GM23338 (cell line): ENCODE results near the gene RXFP3. TPM values are rescaled to one million over a fixed set of nuclear protein-coding genes. Genes with fewer than 3 reads are reported as not detected.

ENCODE experiments used
- ATAC-seq: fragments of 200-7000 bp; cut with Tn5 transposase; 3 replicates; pipeline ENCODE4 v1.9.1; 2020
- DNase-seq: peaks from one replicate; pipeline ENCODE4 v3.0.0-alpha.2; 2015; ENCODE audit warnings: low spot score
- H2AFZ ChIP-seq: fragments of 200-600 bp; sonication (generic); 2 replicates; pipeline ENCODE4 v1.8.0; 2016; ENCODE audit warnings: antibody characterized with exemption, mild to moderate bottlenecking, moderate library complexity
- H3F3A ChIP-seq: fragments of 200-600 bp; sonication (generic); replicated peaks from 2 replicates; pipeline ENCODE4 v1.8.0; 2017; ENCODE audit warnings: antibody characterized with exemption, mixed run types, low read depth
- H3K27ac ChIP-seq: fragments of 200-600 bp; sonication (generic); 2 replicates; pipeline ENCODE4 v1.6.1; 2016; ENCODE audit warnings: low read depth
- H3K27me3 ChIP-seq: fragments of 200-600 bp; sonication (generic); 2 replicates; pipeline ENCODE4 v1.8.0; 2016; ENCODE audit warnings: mild to moderate bottlenecking, mixed run types, moderate library complexity; ENCODE audit not compliant: insufficient read depth
- H3K36me3 ChIP-seq: fragments of 200-600 bp; sonication (generic); 2 replicates; pipeline ENCODE4 v1.8.0; 2016; ENCODE audit warnings: mild to moderate bottlenecking; ENCODE audit not compliant: insufficient read depth
- H3K4me1 ChIP-seq: fragments of 200-600 bp; sonication (generic); 2 replicates; pipeline ENCODE4 v1.8.0; 2016; ENCODE audit warnings: mild to moderate bottlenecking, moderate library complexity; ENCODE audit not compliant: insufficient read depth
- H3K4me2 ChIP-seq: fragments of 200-600 bp; sonication (generic); 2 replicates; pipeline ENCODE4 v1.7.1; 2017; ENCODE audit warnings: mixed run types
- H3K4me3 ChIP-seq: fragments of 200-600 bp; sonication (generic); 2 replicates; pipeline ENCODE4 v1.6.1; 2016; ENCODE audit warnings: mixed run types
- H3K79me2 ChIP-seq: fragments of 200-600 bp; sonication (generic); replicated peaks from 2 replicates; pipeline ENCODE4 v1.8.0; 2017; ENCODE audit warnings: mild to moderate bottlenecking; ENCODE audit not compliant: insufficient read depth
- H3K9me2 ChIP-seq: fragments of 200-600 bp; sonication (generic); 2 replicates; pipeline ENCODE4 v1.8.0; 2017; ENCODE audit not compliant: insufficient read depth
- H4K20me1 ChIP-seq: fragments of 200-600 bp; sonication (generic); replicated peaks from 2 replicates; pipeline ENCODE4 v1.8.0; 2017; ENCODE audit warnings: mild to moderate bottlenecking; ENCODE audit not compliant: insufficient read depth
- H3K27ac Mint-ChIP-seq: 2 replicates; pipeline ENCODE4 v1.8.0; 2020; ENCODE audit warnings: inconsistent platforms, mild to moderate bottlenecking, moderate library complexity, mixed read lengths
- H3K27me3 Mint-ChIP-seq: 3 replicates; pipeline ENCODE4 v1.8.0; 2022; ENCODE audit warnings: low read depth, mild to moderate bottlenecking, moderate library complexity, mixed read lengths, inconsistent platforms; ENCODE audit not compliant: insufficient read depth, poor library complexity
- H3K36me3 Mint-ChIP-seq: 3 replicates; pipeline ENCODE4 v1.8.0; 2021; ENCODE audit warnings: low read depth, mild to moderate bottlenecking, inconsistent platforms, moderate library complexity, mixed read lengths
- H3K4me1 Mint-ChIP-seq: 3 replicates; pipeline ENCODE4 v1.8.0; 2020; ENCODE audit warnings: mild to moderate bottlenecking, inconsistent platforms, mixed read lengths
- H3K4me3 Mint-ChIP-seq: 3 replicates; pipeline ENCODE4 v1.8.0; 2021; ENCODE audit warnings: moderate library complexity, mild to moderate bottlenecking, inconsistent platforms, mixed read lengths
- H3K9me3 Mint-ChIP-seq: 3 replicates; pipeline ENCODE4 v1.8.0; 2020; ENCODE audit warnings: moderate library complexity, mild to moderate bottlenecking, inconsistent platforms, mixed read lengths
- CREB1 ChIP-seq: fragments of 250-450 bp; sonication (Bioruptor Pico); IDR thresholded peaks from 2 replicates; pipeline ENCODE4 v1.5.0; 2020; ENCODE audit warnings: low read depth, mild to moderate bottlenecking, moderate library complexity
- EZH2 ChIP-seq: fragments of 200-600 bp; sonication (generic); IDR thresholded peaks from one replicate; pipeline ENCODE4 v1.8.0; 2017; ENCODE audit warnings: antibody characterized with exemption, mild to moderate bottlenecking, low read depth; ENCODE audit not compliant: unreplicated experiment
- EZH2phosphoT487 ChIP-seq: fragments of 200-600 bp; sonication (generic); IDR thresholded peaks from one replicate; pipeline ENCODE4 v1.8.1; 2018; ENCODE audit warnings: antibody characterized with exemption; ENCODE audit not compliant: unreplicated experiment
- JUNB ChIP-seq: IDR thresholded peaks from one replicate; pipeline ENCODE4 v1.6.1; 2016; ENCODE audit warnings: antibody characterized with exemption; ENCODE audit not compliant: unreplicated experiment
- NANOG ChIP-seq: IDR thresholded peaks from 2 replicates; pipeline ENCODE4 v1.6.1; 2016; ENCODE audit warnings: antibody characterized with exemption, borderline replicate concordance
- POLR2AphosphoS5 ChIP-seq: IDR thresholded peaks from 2 replicates; pipeline ENCODE4 v1.6.1; 2016; ENCODE audit warnings: antibody characterized with exemption, low read depth
- STAT1 ChIP-seq: IDR thresholded peaks from one replicate; pipeline ENCODE4 v1.6.1; 2016; ENCODE audit warnings: antibody characterized with exemption; ENCODE audit not compliant: unreplicated experiment
- ZNF114 ChIP-seq: fragments of 250-450 bp; sonication (Bioruptor Pico); IDR thresholded peaks from 2 replicates; pipeline ENCODE4 v1.5.0; 2020; ENCODE audit warnings: mild to moderate bottlenecking, moderate library complexity
- ZNF331 ChIP-seq: fragments of 250-450 bp; sonication (Bioruptor Pico); IDR thresholded peaks from 2 replicates; pipeline ENCODE4 v1.5.0; 2020; ENCODE audit warnings: low read depth, mild to moderate bottlenecking, moderate library complexity
- polyA plus RNA-seq: library from polyadenylated mRNA; unstranded; fragments of >200 nt; fragmentation: Nextera tagmentation; extraction: Ambion mirVana; gene quantifications from 2 replicates; pipeline ENCODE4 v1.2.1, GENCODE V29; 2016
- total RNA-seq: library from RNA; depleted of rRNA; stranded (reverse); fragments of >200 nt; shearing (Covaris generic); gene quantifications from 2 replicates; pipeline ENCODE4 v1.2.3, GENCODE V29; 2014
- TF ChIP-seq, protein P1 (sequence below): fragments of 250-450 bp; sonication (Bioruptor Pico); IDR thresholded peaks from 2 replicates; pipeline ENCODE4 v1.5.0; 2020; ENCODE audit warnings: mild to moderate bottlenecking, moderate library complexity
- TF ChIP-seq, protein P2 (sequence below), 2 experiments: fragments of 200-600 bp in 1 of 2; sonication (generic) in 1 of 2; conservative IDR thresholded peaks; 2 replicates each; pipeline versions ENCODE4 v1.5.1 to v1.6.1; 2016 to 2017; ENCODE audit warnings: antibody characterized with exemption in 2 of 2, low read depth in 2 of 2, mild to moderate bottlenecking in 2 of 2, moderate library complexity in 1 of 2
- TF ChIP-seq, protein P3 (sequence below): IDR thresholded peaks from 2 replicates; pipeline ENCODE4 v1.6.1; 2016; ENCODE audit warnings: antibody characterized with exemption
- TF ChIP-seq, protein P4 (sequence below): IDR thresholded peaks from one replicate; pipeline ENCODE4 v1.6.1; 2018; ENCODE audit warnings: antibody characterized with exemption; ENCODE audit not compliant: unreplicated experiment

The RXFP3 gene
- total and polyA plus RNA-seq, 2 experiments from 2014 or later: not detected

DNA sequence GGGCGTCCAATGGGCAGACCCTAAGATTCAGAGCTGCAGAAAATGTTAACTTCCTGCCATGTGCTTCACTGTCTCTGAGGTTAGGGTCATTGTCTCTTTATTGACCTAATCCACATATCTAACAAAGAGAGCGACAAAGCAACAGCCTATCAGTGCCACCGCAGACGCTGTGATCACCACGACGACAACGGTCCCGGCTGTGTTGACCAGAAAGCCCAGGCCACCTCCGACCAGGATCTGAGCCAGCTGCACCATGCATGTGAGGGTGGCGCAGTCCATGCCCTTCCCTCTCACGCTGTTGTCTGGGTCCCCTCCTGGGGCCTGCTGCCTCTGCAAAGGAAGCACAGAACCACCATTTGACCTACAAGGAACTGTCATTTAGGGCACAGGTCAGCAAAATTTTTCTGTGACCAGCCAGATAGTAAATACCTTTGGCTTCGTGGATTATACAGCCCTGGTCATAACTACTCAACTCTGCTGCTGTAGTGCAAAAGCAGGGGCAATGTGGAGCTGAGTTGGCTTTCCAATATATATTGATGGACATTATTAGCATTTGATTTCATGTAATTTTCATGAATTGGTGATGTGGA is 8.5 kb downstream of the RXFP3 start:
- H3K36me3 Mint-ChIP-seq: no peaks in the 10 kb centered on the region
- no peak overlapping the region for H3K4me3 Mint-ChIP-seq
- no peaks in the 10 kb centered on the region for H3K9me2 ChIP-seq
- no peaks in the 10 kb centered on the region for H3K36me3 ChIP-seq
- no peak overlapping the region for H3K27ac Mint-ChIP-seq
- no peaks in the 10 kb centered on the region for H3K27me3 ChIP-seq
- H3F3A ChIP-seq: no peaks in the 10 kb centered on the region
- H3K79me2 ChIP-seq: no peaks in the 10 kb centered on the region
- H3K4me1 ChIP-seq: 0 out of 2 replicates have a peak, but pooled peaks cover 5% of the 10 kb centered on the region
- peaks cover 5% of the 10 kb centered on the region for H3K27me3 Mint-ChIP-seq
- TF ChIP-seq POLR2AphosphoS5: no peak
- no peak for TF ChIP-seq NANOG
- no peak for TF ChIP-seq STAT1
- no peak for TF ChIP-seq EZH2phosphoT487
- TF ChIP-seq, protein P1, sequence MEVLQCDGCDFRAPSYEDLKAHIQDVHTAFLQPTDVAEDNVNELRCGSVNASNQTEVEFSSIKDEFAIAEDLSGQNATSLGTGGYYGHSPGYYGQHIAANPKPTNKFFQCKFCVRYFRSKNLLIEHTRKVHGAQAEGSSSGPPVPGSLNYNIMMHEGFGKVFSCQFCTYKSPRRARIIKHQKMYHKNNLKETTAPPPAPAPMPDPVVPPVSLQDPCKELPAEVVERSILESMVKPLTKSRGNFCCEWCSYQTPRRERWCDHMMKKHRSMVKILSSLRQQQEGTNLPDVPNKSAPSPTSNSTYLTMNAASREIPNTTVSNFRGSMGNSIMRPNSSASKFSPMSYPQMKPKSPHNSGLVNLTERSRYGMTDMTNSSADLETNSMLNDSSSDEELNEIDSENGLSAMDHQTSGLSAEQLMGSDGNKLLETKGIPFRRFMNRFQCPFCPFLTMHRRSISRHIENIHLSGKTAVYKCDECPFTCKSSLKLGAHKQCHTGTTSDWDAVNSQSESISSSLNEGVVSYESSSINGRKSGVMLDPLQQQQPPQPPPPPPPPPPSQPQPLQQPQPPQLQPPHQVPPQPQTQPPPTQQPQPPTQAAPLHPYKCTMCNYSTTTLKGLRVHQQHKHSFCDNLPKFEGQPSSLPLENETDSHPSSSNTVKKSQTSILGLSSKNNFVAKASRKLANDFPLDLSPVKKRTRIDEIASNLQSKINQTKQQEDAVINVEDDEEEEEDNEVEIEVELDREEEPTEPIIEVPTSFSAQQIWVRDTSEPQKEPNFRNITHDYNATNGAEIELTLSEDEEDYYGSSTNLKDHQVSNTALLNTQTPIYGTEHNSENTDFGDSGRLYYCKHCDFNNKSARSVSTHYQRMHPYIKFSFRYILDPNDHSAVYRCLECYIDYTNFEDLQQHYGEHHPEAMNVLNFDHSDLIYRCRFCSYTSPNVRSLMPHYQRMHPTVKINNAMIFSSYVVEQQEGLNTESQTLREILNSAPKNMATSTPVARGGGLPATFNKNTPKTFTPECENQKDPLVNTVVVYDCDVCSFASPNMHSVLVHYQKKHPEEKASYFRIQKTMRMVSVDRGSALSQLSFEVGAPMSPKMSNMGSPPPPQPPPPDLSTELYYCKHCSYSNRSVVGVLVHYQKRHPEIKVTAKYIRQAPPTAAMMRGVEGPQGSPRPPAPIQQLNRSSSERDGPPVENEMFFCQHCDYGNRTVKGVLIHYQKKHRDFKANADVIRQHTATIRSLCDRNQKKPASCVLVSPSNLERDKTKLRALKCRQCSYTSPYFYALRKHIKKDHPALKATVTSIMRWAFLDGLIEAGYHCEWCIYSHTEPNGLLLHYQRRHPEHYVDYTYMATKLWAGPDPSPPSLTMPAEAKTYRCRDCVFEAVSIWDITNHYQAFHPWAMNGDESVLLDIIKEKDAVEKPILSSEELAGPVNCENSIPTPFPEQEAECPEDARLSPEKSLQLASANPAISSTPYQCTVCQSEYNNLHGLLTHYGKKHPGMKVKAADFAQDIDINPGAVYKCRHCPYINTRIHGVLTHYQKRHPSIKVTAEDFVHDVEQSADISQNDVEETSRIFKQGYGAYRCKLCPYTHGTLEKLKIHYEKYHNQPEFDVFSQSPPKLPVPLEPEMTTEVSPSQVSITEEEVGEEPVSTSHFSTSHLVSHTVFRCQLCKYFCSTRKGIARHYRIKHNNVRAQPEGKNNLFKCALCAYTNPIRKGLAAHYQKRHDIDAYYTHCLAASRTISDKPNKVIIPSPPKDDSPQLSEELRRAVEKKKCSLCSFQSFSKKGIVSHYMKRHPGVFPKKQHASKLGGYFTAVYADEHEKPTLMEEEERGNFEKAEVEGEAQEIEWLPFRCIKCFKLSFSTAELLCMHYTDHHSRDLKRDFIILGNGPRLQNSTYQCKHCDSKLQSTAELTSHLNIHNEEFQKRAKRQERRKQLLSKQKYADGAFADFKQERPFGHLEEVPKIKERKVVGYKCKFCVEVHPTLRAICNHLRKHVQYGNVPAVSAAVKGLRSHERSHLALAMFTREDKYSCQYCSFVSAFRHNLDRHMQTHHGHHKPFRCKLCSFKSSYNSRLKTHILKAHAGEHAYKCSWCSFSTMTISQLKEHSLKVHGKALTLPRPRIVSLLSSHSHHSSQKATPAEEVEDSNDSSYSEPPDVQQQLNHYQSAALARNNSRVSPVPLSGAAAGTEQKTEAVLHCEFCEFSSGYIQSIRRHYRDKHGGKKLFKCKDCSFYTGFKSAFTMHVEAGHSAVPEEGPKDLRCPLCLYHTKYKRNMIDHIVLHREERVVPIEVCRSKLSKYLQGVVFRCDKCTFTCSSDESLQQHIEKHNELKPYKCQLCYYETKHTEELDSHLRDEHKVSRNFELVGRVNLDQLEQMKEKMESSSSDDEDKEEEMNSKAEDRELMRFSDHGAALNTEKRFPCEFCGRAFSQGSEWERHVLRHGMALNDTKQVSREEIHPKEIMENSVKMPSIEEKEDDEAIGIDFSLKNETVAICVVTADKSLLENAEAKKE: no peak
- TF ChIP-seq, protein P2, sequence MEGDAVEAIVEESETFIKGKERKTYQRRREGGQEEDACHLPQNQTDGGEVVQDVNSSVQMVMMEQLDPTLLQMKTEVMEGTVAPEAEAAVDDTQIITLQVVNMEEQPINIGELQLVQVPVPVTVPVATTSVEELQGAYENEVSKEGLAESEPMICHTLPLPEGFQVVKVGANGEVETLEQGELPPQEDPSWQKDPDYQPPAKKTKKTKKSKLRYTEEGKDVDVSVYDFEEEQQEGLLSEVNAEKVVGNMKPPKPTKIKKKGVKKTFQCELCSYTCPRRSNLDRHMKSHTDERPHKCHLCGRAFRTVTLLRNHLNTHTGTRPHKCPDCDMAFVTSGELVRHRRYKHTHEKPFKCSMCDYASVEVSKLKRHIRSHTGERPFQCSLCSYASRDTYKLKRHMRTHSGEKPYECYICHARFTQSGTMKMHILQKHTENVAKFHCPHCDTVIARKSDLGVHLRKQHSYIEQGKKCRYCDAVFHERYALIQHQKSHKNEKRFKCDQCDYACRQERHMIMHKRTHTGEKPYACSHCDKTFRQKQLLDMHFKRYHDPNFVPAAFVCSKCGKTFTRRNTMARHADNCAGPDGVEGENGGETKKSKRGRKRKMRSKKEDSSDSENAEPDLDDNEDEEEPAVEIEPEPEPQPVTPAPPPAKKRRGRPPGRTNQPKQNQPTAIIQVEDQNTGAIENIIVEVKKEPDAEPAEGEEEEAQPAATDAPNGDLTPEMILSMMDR (conservative IDR thresholded peaks at IDR 0.05; ENCODE audit: low read depth in 2 of 2): no peak
- TF ChIP-seq, protein P3, sequence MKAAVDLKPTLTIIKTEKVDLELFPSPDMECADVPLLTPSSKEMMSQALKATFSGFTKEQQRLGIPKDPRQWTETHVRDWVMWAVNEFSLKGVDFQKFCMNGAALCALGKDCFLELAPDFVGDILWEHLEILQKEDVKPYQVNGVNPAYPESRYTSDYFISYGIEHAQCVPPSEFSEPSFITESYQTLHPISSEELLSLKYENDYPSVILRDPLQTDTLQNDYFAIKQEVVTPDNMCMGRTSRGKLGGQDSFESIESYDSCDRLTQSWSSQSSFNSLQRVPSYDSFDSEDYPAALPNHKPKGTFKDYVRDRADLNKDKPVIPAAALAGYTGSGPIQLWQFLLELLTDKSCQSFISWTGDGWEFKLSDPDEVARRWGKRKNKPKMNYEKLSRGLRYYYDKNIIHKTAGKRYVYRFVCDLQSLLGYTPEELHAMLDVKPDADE: no peak
- no peak for TF ChIP-seq EZH2
- TF ChIP-seq CREB1 (CRISPR knock-in tag): no peak
- TF ChIP-seq JUNB: no peak
- TF ChIP-seq, protein P4, sequence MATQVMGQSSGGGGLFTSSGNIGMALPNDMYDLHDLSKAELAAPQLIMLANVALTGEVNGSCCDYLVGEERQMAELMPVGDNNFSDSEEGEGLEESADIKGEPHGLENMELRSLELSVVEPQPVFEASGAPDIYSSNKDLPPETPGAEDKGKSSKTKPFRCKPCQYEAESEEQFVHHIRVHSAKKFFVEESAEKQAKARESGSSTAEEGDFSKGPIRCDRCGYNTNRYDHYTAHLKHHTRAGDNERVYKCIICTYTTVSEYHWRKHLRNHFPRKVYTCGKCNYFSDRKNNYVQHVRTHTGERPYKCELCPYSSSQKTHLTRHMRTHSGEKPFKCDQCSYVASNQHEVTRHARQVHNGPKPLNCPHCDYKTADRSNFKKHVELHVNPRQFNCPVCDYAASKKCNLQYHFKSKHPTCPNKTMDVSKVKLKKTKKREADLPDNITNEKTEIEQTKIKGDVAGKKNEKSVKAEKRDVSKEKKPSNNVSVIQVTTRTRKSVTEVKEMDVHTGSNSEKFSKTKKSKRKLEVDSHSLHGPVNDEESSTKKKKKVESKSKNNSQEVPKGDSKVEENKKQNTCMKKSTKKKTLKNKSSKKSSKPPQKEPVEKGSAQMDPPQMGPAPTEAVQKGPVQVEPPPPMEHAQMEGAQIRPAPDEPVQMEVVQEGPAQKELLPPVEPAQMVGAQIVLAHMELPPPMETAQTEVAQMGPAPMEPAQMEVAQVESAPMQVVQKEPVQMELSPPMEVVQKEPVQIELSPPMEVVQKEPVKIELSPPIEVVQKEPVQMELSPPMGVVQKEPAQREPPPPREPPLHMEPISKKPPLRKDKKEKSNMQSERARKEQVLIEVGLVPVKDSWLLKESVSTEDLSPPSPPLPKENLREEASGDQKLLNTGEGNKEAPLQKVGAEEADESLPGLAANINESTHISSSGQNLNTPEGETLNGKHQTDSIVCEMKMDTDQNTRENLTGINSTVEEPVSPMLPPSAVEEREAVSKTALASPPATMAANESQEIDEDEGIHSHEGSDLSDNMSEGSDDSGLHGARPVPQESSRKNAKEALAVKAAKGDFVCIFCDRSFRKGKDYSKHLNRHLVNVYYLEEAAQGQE: no peak
- TF ChIP-seq ZNF114 (CRISPR knock-in tag): no peak
- TF ChIP-seq ZNF331 (CRISPR knock-in tag): no peak
- no peak overlapping the region for H3K27ac ChIP-seq
- H2AFZ ChIP-seq: peak overlapping the region; percentile 77
- H3K4me1 Mint-ChIP-seq: peaks cover 23% of the 10 kb centered on the region
- peak; percentile 56 for DNase-seq
- no peak overlapping the region for H3K4me2 ChIP-seq
- H4K20me1 ChIP-seq: no peaks in the 10 kb centered on the region
- H3K4me3 ChIP-seq: no peak overlapping the region
- H3K9me3 Mint-ChIP-seq: no peaks in the 10 kb centered on the region
- peak; percentile 62; the same call in 2 of the 3 replicates for ATAC-seq
